GM21390 (cell line): ENCODE results near the gene EPHA10.

Source experiments
- ATAC-seq: cut with Tn5 transposase; IDR thresholded peaks from one replicate; pipeline ENCODE4 v1.9.1; 2021; ENCODE audit not compliant: unreplicated experiment

The EPHA10 gene

GRCh38 chr1:37764888-37765441, at the start of gene EPHA10:
Gene EPHA10, minus strand, starts transcription at chr1:37765120. Its CDS starts 54 bp downstream, at chr1:37765066.
- no peak for ATAC-seq

- ATAC-seq, result no peak
Observed at GRCh38 chr1:37814252-37814651, 49.3 kb upstream of the EPHA10 start.

- ATAC-seq, result no peak
Observed at GRCh38 chr1:37813529-37814145, 48.7 kb upstream of the EPHA10 start.

GRCh38 chr1:37811027-37811655, 46.2 kb upstream of the EPHA10 start:
- no peak for ATAC-seq

- no peak for ATAC-seq
Observed at GRCh38 chr1:37809942-37810341, 45.0 kb upstream of the EPHA10 start.

GRCh38 chr1:37808369-37809319, 43.7 kb upstream of the EPHA10 start:
- peak; percentile 32 for ATAC-seq

- ATAC-seq, result peak; percentile 89
Observed at GRCh38 chr1:37807555-37808368, 42.8 kb upstream of the EPHA10 start, which contains the start of the genes C1orf122 and YRDC. Gene C1orf122, plus strand, starts transcription at chr1:37807790. Its CDS starts 615 bp downstream, at chr1:37808405. Gene YRDC, minus strand, starts transcription at chr1:37808208. Its CDS starts 28 bp downstream, at chr1:37808180.

- no peak for ATAC-seq
Observed at GRCh38 chr1:37807220-37807554, 42.3 kb upstream of the EPHA10 start.

- ATAC-seq, result no peak
Observed at GRCh38 chr1:37802439-37802838, 37.5 kb upstream of the EPHA10 start.

GRCh38 chr1:37797750-37798345, 32.9 kb upstream of the EPHA10 start:
- ATAC-seq, result no peak

- ATAC-seq, result no peak
Observed at GRCh38 chr1:37795340-37796125, 30.6 kb upstream of the EPHA10 start.

- no peak for ATAC-seq
Observed at GRCh38 chr1:37794372-37795339, 29.7 kb upstream of the EPHA10 start.

GRCh38 chr1:37793773-37794371, 29.0 kb upstream of the EPHA10 start, which contains the start of gene MANEAL:
Gene MANEAL, plus strand, starts transcription at chr1:37793847. Its CDS starts 336 bp downstream, at chr1:37794183.
- no peak for ATAC-seq

- ATAC-seq, result no peak
Observed at GRCh38 chr1:37792943-37793686, 28.2 kb upstream of the EPHA10 start.

- ATAC-seq, result no peak
Observed at GRCh38 chr1:37782491-37782890, 17.6 kb upstream of the EPHA10 start.

- no peak for ATAC-seq
Observed at GRCh38 chr1:37778654-37779053, 13.7 kb upstream of the EPHA10 start.

- no peak for ATAC-seq
Observed at GRCh38 chr1:37776946-37777516, 12.1 kb upstream of the EPHA10 start.
